Measurements from ENCODE around the gene SF3A2. TPM values are rescaled to one million over a fixed set of nuclear protein-coding genes. Genes with fewer than 3 reads are reported as not detected.

SF3A2 gene
- total RNA-seq, 1 donor from 2014 or later, result 129 TPM

DNA sequence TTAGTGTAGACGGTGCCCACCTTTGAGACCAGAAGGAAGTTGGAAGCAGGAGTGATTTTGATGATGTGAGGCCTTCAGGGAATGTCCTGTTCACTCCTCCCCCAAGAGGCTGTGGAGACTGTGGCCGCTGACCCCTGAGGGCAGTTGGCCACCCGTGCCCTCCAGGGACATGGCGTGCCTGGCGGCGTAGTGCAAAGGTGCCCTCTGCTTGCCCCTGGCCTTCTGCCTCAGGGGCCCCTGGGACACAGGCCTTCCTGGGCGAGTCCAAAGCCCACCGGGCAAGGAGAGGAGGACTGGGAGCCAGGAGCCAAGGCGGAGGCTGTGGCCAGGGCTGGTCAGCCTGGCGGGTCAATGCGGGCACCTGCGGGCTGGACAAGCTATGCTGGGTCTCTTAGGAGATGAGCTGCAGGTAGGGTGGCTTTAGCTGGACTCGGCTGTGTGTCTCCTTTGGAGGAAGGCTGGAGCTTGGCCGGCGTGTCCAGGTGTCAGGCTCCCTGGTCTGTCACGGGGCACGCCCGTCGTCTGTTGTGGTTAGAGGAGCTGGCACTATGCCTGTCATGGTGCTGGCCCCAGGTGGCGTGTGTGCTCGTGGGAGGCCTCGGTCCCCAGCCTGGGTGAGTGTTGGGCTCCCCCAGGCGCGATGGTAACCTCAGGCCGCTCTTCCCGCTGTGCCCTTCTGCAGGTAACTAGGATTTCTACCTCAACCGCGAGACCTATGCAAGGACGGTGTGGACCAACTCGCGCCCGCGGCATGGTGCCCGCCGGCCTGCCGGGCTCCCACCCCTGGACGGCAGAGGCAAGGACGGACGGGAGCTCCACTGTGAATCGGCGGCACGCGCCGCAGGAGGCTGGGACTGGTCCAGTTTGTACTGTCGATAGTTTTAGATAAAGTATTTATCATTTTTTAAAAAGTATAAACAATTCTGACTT lies 7.3 kb upstream of the SF3A2 start:
- Mint-ChIP-seq H3K27me3 (no peaks in the 10 kb centered on the region), H3K9me3 (no peaks in the 10 kb centered on the region), H3K27ac (no peak overlapping the region), H3K4me1 (ENCODE audit: unreplicated experiment) (peaks cover 4% of the 10 kb centered on the region), H3K36me3 (no peaks in the 10 kb centered on the region), H3K4me3 (no peak overlapping the region)
- no peak for DNase-seq (ENCODE audit: extremely low spot score, unreplicated experiment)
- TF ChIP-seq, protein P1, sequence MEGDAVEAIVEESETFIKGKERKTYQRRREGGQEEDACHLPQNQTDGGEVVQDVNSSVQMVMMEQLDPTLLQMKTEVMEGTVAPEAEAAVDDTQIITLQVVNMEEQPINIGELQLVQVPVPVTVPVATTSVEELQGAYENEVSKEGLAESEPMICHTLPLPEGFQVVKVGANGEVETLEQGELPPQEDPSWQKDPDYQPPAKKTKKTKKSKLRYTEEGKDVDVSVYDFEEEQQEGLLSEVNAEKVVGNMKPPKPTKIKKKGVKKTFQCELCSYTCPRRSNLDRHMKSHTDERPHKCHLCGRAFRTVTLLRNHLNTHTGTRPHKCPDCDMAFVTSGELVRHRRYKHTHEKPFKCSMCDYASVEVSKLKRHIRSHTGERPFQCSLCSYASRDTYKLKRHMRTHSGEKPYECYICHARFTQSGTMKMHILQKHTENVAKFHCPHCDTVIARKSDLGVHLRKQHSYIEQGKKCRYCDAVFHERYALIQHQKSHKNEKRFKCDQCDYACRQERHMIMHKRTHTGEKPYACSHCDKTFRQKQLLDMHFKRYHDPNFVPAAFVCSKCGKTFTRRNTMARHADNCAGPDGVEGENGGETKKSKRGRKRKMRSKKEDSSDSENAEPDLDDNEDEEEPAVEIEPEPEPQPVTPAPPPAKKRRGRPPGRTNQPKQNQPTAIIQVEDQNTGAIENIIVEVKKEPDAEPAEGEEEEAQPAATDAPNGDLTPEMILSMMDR (conservative IDR thresholded peaks at IDR 0.05), result no peak

DNA sequence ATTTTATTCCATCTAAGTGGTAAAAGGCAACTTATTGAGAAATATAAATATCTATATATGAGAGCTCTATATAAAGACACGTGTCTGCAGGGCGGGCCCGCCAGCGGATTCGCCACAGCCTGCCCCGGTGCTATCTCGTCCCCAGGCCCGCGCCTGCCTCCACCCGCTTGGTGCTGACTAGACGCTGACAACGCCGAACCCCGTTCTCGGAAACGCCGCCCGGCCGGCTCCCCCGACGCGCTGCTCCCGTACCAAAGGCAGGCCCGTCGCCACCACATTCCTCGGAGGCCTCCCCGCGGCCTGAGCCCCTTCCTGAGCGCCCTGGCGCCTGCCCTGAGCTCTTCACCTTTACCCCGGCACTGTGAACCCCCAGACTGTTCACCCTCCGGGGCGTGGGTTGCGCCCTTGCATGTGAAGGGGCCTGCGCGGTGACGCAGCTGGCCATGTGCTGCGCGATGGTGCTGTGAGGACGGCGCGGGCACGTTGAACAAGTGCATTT lies 6.5 kb upstream of the SF3A2 start:
- Mint-ChIP-seq H3K27me3 (no peaks in the 10 kb centered on the region), H3K4me3 (peak overlapping the region; percentile 44), H3K4me1 (ENCODE audit: unreplicated experiment) (peaks cover 8% of the 10 kb centered on the region), H3K27ac (peak overlapping the region; percentile 74), H3K9me3 (no peaks in the 10 kb centered on the region), H3K36me3 (peaks cover 2% of the 10 kb centered on the region)
- no peak for DNase-seq (ENCODE audit: extremely low spot score, unreplicated experiment)
- TF ChIP-seq, protein P1 (conservative IDR thresholded peaks at IDR 0.05), result no peak

DNA sequence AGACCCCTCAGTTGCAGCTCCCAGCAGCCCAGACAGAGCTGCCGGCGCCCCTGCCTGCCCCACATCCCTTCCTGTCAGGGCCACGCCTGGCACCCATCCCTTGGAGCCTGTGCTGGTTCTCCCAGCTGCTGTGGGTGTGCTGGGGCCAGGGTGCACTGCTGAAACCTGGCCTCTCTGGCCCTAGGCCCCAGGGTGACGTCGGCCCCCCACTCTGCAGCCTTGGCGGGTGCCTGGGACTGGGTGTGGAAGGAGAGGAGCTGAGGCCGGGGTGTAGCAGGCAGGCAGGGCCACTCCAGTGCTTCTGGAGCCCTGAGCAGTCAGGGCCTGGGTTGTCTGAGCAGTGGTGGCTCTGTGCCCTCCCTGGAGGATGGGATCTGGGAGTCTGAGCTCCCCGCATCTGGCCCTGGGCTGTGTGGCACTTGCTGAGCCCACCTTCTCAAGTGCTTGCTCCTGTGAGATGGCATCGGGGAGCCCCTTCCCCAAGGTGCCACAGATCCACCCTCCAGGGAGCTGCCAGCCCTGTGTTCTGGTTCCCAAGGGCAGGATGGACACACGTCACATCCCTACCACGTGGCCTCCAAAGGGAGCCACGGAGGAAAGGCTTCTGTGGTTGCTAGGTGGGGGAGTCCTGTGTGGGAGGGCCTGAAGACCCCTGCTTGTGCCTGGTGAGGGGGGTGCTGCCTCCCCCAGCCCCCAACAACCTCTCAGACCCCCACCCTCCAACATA lies 5.7 kb upstream of the SF3A2 start:
- H3K27me3 Mint-ChIP-seq, result no peaks in the 10 kb centered on the region
- TF ChIP-seq, protein P1 (conservative IDR thresholded peaks at IDR 0.05), result no peak
- H3K9me3 Mint-ChIP-seq, result no peaks in the 10 kb centered on the region
- H3K4me3 Mint-ChIP-seq, result peak overlapping the region; percentile 44
- H3K36me3 Mint-ChIP-seq, result peaks cover 4% of the 10 kb centered on the region
- peak overlapping the region; percentile 74 for H3K27ac Mint-ChIP-seq
- no peak for DNase-seq (ENCODE audit: extremely low spot score, unreplicated experiment)
- peaks cover 10% of the 10 kb centered on the region for H3K4me1 Mint-ChIP-seq (ENCODE audit: unreplicated experiment)

DNA sequence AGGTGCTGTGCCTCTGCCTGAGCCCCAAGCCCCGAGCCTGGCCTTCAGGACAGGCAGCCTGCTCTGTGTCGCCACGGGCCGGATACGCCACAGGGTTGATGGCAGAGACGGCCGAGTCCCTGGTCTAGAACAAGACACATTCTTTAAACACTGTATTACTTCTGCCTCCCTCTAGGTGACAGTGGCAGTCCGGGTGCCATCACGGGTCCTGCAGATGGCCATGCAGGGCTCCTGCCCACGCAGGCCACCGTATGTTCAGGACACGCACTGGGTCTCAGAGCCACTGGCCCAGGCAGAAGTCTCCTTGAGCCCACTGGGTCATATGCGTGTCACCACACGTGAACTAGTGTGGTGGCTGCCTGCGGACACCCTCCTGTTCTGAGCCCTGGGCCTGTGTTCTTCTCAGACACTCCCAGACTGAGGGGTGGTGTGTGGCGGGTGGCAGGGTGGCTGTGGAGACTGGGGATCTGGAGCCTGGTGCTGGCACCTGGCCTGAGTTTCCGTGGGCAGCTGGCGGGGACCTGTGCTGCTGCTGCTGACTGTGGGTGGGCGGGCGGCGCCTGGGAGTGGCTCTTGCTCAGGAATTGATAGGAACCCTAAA lies 4.9 kb upstream of the SF3A2 start:
- H3K9me3 Mint-ChIP-seq, result no peaks in the 10 kb centered on the region
- no peak overlapping the region for H3K4me3 Mint-ChIP-seq
- peaks cover 10% of the 10 kb centered on the region for H3K4me1 Mint-ChIP-seq (ENCODE audit: unreplicated experiment)
- H3K27me3 Mint-ChIP-seq, result peaks cover 5% of the 10 kb centered on the region
- DNase-seq (ENCODE audit: extremely low spot score, unreplicated experiment), result no peak
- TF ChIP-seq, protein P1 (conservative IDR thresholded peaks at IDR 0.05), result peak; percentile 38
- H3K27ac Mint-ChIP-seq, result peak overlapping the region; percentile 66
- H3K36me3 Mint-ChIP-seq, result peaks cover 10% of the 10 kb centered on the region

DNA sequence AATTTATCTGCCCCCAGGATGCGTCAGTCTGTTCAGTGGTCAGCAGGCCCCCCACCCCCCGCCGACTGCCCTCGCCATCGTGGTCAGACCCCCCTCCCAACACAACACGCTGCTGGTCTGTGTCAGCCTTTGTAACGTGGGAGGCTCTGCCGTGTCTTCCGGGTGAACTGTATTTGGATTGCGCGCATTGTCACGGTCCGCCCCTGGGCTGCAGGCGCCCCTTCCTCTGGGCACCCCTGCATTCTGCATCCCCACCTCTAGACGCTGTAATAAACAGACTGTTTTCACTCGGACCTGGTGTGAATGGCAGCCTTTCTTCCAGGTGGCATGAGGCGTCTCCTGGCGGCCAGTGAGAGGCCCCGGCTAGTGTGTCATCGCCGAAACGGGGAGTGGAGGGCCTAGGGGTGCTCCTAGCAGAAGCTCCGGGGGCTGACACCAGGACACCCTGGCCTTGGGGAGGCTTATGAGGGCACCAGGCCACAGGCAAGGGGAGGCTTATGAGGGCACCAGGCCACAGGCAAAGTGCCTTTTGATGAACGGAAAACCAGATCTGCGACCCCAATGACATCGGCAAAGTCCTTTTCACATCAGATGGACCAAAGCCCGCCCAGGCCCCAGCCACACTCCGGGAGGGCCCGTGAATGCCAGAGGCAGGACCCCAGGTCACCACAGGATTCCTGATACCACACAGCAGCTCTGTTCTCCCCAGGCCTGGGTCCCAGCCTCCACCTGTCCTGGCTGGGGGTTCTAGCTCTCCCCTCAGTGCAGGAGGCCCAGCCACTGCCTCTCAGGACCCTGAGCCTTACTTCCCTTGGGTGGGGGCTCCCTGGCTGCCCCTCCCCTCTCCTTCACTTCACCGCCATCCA lies 4.1 kb upstream of the SF3A2 start:
- peaks cover 10% of the 10 kb centered on the region for H3K4me1 Mint-ChIP-seq (ENCODE audit: unreplicated experiment)
- H3K4me3 Mint-ChIP-seq, result peak overlapping the region; percentile 31
- TF ChIP-seq, protein P1 (conservative IDR thresholded peaks at IDR 0.05), result no peak
- DNase-seq (ENCODE audit: extremely low spot score, unreplicated experiment), result no peak
- peaks cover 11% of the 10 kb centered on the region for H3K36me3 Mint-ChIP-seq
- H3K27me3 Mint-ChIP-seq, result peaks cover 5% of the 10 kb centered on the region
- H3K9me3 Mint-ChIP-seq, result no peaks in the 10 kb centered on the region
- peak overlapping the region; percentile 36 for H3K27ac Mint-ChIP-seq

Data from type B pancreatic cell (in vitro differentiated cells).